Activated CD4-positive, alpha-beta T cell treated with anti-CD3 and anti-CD28 coated beads, Interleukin-2, amount 50 U/mL, for 1 hour (primary cell): ENCODE results near the gene AGAP2.
"Not testable (repeated sequence)": the region's sequence is repeated elsewhere in the genome, so short reads cannot be mapped to it uniquely, and the experiment has no call there.

Experiments
- DNase-seq: peaks from one replicate; pipeline ENCODE4 v3.0.0-alpha.2; 2020

AGAP2 gene

DNA sequence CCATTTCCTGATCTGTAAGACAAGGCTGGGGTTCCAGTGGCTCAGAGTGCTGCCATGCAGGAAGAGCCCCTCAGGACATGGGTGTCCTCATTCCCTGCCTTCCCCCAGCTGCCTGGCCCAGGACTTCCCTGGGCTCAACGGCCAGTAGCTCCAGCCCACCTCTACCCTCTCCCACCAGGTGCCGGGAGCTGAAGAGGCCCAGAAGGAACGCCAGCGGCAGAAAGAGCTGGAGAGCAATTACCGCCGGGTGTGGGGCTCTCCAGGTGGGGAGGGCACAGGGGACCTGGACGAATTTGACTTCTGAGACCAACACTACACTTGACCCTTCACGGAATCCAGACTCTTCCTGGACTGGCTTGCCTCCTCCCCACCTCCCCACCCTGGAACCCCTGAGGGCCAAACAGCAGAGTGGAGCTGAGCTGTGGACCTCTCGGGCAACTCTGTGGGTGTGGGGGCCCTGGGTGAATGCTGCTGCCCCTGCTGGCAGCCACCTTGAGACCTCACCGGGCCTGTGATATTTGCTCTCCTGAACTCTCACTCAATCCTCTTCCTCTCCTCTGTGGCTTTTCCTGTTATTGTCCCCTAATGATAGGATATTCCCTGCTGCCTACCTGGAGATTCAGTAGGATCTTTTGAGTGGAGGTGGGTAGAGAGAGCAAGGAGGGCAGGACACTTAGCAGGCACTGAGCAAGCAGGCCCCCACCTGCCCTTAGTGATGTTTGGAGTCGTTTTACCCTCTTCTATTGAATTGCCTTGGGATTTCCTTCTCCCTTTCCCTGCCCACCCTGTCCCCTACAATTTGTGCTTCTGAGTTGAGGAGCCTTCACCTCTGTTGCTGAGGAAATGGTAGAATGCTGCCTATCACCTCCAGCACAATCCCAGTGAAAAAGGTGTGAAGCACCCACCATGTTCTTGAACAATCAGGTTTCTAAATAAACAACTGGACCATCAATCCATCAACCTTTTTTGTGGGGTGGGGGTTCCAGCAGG lies 17.6 kb downstream of the AGAP2 start:
- no peak for DNase-seq

DNA sequence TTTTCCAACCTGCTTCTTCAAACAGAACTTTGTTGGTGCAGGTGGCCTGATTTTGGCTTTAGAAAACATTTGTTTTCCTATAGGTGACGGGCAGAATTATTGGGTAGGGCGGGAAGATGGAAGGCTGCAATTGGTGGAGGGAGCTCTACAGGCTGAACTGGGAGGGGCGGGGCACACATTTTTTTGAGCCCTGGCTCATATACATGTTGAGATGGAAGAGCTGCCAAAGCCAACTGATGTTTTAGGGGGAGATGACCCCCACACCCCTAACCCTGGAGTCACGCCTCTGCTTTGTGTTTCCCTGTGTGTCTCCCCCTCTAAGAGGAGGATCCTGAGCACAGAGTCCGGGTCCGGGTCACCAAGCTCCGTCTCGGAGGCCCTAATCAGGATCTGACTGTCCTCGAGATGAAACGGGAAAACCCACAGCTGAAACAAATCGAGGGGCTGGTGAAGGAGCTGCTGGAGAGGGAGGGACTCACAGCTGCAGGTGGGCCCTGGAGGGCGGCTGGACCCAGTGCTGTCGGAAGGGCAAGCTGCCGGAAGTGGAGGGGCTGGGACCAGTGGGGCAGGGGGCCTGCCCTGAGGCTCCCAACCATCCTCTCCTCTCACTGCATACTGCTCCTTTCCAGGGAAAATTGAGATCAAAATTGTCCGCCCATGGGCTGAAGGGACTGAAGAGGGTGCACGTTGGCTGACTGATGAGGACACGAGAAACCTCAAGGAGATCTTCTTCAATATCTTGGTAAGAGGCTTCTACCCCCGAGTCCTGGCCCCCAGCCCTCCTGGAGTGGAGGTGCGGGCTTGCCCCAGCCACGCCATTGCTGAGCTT lies 18.6 kb downstream of the AGAP2 start:
- no peak for DNase-seq

DNA sequence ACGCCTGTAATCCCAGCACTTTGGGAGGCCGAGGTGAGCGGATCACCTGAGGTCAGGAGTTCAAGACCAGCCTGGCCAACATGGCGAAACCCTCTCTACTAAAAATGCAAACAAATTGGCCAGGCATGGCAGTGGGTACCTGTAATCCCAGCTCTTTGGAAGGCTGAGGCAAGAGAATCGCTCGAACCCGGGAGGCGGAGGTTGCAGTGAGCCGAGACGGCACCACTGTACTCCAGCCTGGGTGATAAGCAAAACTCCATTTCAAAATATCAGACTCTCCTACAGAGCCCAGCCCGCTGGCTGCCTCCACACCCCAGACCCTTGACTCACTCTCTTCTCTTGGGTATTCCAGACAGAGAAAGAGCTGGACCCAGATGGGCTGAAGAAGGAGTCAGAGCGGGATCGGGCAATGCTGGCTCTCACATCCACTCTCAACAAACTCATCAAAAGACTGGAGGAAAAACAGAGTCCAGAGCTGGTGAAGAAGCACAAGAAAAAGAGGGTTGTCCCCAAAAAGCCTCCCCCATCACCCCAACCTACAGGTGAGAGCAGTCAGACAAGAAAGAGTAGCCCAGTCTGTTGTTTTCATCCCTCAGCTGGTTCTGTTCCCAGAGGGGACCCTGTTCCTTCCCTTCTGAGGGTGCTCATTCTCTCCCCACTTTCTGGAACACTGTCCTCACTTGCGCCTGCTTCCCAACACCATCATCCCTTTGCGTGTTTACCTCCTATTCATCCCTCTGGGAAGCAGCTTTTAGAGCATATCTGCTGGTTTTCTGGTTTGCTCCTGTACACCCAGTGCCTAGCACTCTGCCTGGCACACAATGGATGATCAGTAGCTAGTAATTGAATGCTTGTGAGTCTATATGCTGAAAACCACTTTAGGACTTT lies 19.7 kb downstream of the AGAP2 start:
- DNase-seq = no peak

DNA sequence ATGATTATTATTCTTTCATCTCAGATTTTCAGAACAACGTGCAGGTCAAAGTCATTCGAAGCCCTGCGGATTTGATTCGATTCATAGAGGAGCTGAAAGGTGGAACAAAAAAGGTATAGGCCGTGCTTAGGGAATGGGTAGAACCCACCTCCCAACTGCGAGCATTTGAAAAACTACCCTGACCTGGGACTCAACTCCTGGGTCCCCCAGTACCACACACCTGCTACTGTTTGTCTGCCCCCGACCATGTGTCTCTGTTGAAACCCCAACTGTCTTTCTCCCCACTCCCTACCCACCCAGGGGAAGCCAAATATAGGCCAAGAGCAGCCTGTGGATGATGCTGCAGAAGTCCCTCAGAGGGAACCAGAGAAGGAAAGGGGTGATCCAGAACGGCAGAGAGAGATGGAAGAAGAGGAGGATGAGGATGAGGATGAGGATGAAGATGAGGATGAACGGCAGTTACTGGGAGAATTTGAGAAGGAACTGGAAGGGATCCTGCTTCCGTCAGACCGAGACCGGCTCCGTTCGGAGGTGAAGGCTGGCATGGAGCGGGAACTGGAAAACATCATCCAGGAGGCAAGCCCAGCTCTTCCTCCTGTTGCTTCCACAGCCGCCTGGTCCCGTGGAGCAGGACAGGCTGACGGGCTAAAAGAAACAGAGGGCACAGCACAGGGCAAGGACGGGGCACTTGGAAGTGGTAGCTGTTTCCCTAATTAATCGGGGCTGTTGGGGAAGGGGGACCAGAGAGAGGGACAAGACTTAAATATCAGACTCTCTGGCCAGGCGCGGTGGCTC lies 20.5 kb downstream of the AGAP2 start:
- DNase-seq = no peak

DNA sequence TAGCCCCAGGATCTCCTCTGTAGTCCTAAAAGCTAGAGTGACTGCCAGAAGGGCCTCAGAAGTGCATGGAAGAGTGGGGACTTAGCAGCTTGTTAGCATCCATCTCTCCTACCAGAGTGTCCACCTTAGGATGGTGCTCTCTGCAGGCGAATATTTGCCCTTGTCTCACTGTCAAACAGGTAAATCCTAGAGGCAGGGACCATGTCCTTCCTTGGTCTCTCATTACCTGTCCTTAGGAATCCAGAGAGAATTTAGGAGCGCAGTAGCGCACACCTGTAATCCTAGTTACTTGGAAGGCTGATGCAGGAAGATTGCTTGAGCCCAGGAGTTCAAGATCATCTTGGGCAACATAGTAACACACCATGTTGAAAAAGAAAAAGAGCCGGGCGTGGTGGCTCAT lies 21.4 kb downstream of the AGAP2 start:
- no peak for DNase-seq

DNA sequence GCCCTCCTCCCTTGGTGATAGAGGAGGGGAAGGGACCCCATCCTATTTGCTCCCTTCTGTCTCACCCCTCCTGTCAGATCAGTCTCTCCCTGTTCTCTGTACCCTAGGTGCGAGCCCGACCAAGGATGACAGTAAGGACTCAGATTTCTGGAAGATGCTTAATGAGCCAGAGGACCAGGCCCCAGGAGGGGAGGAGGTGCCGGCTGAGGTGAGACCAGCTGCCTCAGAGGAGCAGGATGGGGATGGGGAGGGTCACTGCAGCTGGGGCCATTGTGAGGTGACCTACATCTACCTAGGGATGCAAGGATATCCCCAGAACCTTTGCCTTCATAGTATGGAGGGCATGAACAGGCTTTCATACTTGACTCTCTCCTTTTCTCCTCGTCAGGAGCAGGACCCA lies 22.2 kb downstream of the AGAP2 start:
- no peak for DNase-seq

DNA sequence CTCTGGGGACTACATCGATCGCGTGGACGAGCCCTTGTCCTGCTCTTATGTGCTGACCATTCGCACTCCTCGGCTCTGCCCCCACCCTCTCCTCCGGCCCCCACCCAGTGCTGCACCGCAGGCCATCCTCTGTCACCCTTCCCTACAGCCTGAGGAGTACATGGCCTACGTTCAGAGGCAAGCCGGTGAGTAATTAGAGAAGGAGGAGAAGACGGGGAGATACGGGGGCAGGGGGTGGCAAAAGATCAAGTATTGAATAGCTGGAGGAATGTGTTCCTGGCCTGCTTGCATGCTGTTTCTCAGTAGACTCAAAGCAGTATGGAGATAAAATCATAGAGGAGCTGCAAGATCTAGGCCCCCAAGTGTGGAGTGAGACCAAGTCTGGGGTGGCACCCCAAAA lies 22.8 kb downstream of the AGAP2 start:
- DNase-seq = no peak

DNA sequence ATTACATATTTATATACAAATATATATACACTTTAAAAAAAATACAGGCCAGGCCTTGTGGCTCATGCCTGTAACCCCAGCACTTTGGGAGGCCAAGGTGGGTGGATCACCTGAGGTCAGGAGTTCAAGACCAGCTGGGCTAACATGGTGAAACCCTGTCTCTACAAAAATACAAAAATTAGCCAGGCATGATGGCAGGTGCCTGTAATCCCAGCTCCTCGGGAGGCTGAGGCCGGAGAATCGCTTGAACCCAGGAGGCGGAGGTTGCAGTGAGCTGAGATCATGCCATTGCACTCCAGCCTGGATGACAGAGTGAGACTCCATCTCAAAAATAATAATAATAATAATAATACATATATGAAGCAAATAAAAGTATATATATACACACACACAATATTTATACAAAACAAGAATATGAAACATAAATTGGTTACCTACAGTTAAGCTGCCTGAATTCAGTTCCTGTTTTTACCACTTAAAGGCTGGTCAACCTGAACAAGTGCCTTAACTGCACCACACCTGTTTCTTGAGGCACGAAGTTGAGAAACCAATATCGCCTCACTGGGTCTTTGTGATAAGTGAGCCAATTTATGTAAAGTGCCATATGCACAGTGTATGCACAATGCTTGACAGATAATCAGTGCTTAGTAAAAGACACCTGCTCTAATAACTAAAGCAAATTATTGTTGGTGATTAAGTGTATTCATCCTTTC lies 23.4 kb downstream of the AGAP2 start:
- not testable (repeated sequence) for DNase-seq

DNA sequence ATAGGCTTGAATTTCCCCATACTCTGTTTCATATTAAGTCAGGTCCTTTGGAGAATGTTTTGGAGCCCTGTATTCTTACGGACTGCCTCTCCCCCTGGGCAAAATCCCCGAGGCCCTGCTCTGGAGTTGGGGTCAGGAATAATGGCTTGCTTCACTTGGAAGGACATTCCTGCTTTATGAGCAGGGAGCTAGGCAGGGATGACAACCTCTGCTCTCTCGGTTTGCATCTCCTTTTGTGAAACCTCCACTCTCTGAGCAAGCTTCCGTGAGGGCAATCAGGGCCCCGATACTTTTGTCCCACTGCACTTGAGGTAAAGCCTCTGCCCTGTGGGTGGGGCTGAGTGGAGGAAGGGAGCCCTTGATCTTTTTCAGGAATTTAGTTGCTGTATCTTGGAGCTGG lies 25.3 kb downstream of the AGAP2 start:
- DNase-seq = no peak

DNA sequence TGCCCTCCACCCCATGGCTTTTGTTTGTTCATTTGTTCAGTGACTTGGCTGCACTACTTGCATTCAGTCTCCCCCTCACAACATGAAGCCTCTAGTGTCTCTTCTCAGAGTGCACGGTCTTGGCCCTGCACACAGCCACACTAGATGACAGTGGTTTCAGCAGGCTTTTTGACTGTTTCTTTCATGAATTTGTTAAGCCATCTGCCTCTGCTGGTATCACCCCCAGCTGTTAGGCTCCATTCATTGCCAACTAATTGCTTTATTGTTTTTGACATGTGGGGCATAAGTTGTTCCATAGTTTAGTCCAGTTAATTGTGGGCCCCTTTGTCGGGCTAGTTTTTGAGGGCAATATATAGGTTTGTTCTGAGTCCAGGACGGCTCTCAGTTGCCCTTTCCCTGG lies 25.8 kb downstream of the AGAP2 start:
- no peak for DNase-seq

DNA sequence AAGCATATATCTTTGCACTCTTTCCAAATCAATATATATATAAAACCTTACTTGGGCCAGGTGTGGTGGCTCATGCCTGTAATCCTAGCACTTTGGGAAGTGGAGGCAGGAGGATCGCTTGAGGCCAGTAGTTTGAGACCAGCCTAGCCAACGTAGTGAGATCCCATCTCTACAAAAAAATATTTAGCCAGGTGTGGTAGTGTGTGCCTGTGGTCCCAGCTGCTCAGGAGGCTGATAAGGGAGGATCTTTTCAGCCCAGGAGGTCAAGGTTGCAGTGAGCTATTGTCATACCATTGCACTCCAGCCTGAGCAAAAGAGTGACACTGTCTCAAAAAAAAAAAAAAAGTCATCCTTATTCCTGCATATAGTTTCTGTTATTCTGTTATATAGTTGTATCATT lies 30.2 kb downstream of the AGAP2 start:
- DNase-seq = no peak

DNA sequence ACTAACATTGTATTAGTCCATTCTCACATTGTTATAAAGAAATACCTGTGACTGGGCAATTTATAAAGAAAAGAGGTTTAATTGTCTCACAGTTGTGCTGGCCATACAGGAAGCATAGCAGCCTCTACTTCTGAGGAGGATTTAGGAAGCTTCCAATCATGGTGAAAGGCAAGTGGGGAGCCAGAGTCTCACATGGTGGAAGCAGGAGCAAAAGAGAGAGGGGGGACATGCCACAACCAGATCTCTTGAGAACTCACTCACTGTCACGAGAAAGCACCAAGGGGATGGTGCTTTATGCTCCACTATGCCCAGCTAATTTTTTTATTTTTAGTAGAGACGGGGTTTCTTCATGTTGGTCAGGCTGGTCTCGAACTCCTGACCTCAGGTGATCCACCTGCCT lies 31.3 kb downstream of the AGAP2 start:
- no peak for DNase-seq

DNA sequence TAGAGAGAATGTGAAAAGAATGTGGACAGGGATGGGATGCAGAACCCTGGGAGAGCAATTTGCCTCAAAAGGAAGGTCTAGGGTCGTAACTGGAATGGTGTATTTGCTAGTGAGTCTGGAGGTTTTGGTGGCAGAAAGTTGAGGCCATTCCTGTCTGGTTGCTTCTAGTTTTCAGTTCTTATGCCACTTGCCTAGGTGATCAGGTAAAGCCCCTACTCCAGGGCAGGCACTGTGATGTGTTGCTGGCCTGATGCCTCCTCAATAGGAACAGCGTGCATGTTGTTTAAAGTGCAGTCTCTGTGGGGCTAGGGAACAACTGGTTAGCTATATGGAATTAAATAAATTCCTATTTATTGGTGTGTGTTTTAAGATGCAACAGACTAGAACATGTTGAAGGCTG lies 38.2 kb downstream of the AGAP2 start:
- no peak for DNase-seq

DNA sequence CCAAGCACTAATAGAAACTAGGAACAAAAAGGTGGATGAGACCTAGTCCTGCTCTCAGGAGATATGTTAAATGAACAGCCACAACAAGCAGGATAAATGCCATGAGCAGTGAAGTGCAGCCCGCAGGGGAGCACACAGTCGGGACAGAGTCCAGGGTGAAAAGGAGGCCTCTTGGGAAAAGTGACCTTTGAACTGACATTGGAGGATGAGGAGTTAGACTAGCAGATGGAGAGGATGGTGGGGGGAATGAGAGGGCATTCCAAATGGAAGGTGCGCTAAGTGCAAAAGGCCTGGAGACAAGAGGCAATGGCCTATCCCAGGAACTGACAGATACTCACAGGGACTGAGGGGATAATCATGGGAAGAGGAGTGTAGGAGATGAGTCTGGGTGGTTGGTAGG lies 40.1 kb downstream of the AGAP2 start:
- no peak for DNase-seq

DNA sequence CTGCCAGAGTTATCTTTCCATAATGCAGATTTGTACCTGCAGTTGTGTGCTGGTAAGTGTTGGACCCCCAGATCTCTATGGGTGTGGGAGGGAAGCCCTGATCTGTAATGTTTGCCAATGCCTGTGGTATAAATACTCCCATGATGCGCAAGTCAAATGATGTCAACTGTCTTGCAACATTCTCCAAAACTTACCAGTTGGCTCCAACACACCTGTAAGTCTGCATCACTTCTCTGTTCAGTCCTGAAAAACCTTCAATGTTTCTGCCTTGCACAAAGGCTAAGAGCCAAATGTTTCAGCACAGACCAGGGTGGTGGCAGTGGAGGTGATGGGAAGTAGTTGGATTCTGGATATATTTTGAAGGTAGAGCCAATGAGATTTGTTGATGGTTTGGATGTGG lies 41.5 kb downstream of the AGAP2 start:
- DNase-seq = no peak

DNA sequence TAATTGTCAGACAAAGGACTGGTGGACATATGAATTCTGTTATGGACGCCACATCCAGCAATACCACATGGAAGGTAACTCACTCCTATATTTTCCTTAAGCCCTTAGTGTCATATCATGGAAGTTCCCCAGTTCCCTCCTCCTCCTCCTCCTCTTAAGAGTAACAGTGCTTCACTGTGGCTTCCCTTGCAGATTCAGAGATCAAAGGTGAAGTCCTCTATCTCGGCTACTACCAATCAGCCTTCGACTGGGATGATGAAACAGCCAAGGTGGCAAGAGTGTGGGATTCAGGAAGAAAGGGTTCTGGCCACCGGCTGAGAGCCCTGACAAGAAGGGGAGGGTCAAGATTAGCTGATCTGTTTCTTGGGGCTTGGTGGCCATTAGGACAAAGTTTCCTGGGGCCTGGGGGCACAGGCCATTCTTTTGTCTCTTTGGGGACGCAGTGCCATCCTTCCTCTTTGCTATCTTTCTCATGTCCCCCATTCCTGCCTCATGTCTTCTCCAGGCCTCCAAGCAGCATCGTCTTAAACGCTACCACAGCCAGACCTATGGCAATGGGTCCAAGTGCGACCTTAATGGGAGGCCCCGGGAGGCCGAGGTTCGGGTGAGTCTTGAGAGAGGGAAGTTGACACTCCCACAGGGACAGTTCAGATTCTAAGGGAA lies 42.6 kb downstream of the AGAP2 start:
- no peak for DNase-seq

DNA sequence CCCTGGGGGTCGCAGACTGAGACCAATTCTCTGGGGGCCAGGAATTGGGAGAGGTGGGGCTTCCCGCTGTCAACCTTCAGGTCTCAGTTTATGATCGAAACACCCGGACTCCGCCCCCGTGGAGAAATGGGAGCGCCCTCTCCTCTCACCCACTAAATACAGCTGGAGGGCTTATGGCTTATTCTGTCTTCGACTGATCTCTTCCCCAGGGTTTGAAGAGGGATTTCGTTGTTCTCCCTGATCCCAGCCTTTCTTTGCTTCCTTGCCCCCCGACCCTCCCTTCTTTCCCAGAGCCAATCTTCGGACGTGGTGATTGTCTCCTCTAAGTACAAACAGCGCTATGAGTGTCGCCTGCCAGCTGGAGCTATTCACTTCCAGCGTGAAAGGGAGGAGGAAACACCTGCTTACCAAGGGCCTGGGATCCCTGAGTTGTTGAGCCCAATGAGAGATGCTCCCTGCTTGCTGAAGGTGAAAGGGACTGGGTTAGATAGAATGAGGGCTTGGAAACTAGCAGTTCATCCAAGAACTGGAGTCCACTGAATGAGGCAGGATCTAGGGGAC lies 44.0 kb downstream of the AGAP2 start:
- no peak for DNase-seq

DNA sequence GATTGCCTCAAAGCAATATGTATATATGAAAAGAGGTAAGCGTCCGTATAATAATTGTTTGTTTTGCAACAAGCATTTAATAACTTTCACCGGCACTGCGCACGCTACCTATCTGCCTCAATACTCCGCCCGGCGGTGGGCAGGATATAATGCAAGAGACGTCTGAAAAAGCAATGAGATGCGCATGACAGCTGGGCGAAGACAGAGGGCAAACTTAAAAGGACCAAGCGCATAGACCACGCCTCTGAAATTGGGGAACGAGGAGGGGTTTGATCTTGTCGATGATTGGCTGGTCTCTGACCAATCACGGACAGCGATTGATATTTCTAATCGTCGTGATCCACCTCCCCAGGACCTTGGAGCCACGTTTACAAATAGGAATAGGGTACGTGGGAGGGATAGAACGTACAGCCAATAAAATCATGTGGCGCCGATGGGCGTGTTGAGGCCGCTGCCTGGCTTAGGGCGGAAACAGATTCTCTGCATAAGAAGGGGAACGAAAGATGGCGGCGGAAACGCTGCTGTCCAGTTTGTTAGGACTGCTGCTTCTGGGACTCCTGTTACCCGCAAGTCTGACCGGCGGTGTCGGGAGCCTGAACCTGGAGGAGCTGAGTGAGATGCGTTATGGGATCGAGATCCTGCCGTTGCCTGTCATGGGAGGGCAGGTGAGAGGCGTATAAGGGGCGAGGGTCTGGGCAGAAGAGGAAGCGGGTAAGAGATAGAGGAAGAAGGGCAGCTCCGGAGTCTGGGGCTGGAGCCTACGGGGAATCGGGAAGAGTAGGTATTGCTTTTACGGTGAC lies 44.7 kb downstream of the AGAP2 start, which contains the start of gene OS9:
Gene OS9 (plus strand): TSS at position 474 of the 800 bp plus-strand sequence. CDS start 30 bp downstream, at position 504.
- DNase-seq = peak; percentile 90

DNA sequence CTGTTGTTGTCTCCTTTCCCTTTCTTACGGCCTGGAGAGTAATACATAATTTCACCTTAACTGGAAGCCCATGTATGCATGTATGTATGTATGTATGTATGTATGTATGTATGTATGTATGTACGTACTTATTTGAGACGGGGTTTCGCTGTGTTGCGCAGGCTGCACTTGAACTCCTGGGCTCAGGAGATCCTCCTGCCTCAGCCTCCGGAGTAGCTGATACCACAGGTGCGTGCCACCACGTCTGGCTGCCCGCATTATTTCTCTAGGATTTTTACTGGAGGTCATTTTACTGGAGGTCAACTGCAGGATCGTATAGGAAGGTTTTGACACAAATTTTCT lies 45.3 kb downstream of the AGAP2 start:
- no peak for DNase-seq

DNA sequence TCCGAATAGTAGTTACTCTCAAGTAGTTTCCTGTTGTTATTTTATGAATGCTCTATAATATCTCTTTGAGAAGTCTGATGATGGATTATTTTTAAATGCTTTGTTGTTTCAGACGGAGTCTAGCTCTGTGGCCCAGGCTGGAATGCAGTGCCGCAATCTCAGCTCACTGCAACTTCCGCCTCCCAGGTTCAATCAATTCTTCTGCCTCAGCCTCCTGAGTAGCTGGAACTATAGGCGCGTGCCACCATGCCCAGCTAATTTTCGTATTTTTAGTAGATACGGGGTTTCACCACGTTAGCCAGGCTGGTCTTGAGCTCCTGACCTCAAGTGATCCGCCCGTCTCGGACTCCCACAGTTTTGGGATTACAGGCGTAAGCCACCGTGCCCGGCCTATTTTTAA lies 46.0 kb downstream of the AGAP2 start:
- DNase-seq = no peak
